ENCODE results near the gene IGFBP6.

Gene IGFBP6

GRCh38 chr12:53059434-53060063, 37.9 kb upstream of the IGFBP6 start:
- no peak for DNase-seq (ENCODE audit: low read depth)

DNA sequence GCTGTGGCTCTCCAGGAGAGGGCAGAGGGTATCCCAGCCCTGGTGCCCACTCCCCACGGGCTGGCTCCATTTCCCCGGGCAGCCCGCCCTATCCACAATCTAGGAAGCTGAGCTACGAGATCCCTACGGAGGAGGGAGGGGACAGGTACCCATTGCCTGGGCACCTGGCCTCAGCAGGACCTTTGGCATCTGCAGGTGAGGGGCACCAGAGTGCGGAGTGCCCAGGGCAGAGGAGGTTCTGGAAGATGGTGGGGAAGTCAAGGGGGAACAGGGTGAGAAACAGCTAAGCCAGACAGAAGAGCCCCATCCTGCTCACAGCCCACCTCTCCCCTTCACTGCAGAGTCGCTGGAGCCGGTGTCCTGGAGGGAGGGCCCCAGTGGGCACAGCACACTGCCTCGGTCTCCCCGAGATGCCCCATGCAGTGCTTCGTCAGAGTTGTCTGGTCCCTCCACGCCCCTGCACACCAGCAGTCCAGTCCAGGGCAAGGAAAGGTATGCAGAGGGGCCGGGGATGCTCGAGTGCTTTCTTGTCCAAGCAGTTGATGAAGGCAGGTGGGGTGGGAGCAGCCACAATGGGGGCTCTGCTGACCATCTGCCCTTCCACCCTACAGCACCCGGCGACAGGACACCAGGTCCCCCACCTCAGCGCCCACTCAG, 37.3 kb upstream of the IGFBP6 start:
- no peak for DNase-seq (ENCODE audit: low read depth)

GRCh38 chr12:53060721-53061276, 36.7 kb upstream of the IGFBP6 start:
- no peak for DNase-seq (ENCODE audit: low read depth)

DNA sequence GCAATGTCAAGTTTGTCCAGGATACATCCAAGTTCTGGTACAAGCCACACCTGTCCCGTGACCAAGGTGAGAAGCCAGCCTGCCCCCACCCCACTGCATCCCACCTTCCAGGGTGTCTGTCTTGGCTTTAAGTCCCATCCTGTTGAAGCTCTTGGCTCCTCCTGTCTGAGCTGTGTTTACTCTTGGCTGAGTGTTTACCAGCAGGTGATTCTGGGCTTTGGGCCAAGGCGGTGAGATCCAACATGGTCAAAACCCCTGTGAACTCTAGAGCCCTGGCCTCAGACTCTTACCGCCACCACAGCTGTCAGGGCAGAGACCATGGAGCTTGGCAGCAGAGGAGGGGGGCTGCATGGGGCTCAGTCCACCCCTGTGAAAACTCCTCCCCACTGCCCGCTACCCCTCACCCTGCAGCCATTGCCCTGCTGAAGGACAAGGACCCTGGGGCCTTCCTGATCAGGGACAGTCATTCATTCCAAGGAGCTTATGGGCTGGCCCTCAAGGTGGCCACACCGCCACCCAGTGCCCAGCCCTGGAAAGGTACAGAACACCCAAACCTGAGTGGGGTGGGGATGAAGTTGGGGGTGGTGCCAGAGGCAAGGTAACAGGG, 36.0 kb upstream of the IGFBP6 start:
- DNase-seq (ENCODE audit: low read depth), result no peak

- DNase-seq (ENCODE audit: low read depth), result no peak
These were observed 35.2 kb upstream of the IGFBP6 start for GRCh38 chr12:53062011-53062961.

DNA sequence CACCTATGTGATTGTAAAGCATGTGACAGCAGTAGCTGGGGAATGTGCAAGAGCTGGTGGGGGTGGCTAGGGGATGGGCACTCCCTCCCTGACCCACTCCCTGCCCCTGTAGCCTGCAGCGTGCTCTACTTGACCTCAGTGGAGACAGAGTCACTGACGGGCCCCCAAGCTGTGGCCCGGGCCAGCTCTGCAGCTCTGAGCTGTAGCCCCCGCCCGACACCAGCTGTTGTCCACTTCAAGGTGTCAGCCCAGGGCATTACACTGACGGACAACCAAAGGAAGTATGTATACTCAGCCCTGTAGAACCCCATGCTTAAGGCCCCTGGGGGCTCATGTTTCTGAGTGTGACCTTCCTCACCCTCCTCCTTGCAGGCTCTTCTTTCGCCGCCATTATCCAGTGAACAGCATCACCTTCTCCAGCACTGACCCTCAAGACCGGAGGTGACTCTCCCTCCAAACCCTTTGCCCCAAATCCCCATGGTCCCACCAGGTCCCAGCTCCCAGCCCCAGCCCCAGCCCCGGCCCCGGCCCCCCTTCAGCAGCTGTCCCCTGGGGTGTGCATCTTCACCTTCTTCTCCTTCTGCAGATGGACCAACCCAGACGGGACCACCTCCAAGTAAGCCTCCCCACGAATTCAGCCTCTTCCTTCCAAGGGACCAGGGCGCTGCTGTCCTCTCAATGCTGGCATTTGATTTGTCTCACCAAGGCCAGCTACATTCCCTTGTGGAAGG, 34.3 kb upstream of the IGFBP6 start:
- DNase-seq (ENCODE audit: low read depth), result no peak

DNA sequence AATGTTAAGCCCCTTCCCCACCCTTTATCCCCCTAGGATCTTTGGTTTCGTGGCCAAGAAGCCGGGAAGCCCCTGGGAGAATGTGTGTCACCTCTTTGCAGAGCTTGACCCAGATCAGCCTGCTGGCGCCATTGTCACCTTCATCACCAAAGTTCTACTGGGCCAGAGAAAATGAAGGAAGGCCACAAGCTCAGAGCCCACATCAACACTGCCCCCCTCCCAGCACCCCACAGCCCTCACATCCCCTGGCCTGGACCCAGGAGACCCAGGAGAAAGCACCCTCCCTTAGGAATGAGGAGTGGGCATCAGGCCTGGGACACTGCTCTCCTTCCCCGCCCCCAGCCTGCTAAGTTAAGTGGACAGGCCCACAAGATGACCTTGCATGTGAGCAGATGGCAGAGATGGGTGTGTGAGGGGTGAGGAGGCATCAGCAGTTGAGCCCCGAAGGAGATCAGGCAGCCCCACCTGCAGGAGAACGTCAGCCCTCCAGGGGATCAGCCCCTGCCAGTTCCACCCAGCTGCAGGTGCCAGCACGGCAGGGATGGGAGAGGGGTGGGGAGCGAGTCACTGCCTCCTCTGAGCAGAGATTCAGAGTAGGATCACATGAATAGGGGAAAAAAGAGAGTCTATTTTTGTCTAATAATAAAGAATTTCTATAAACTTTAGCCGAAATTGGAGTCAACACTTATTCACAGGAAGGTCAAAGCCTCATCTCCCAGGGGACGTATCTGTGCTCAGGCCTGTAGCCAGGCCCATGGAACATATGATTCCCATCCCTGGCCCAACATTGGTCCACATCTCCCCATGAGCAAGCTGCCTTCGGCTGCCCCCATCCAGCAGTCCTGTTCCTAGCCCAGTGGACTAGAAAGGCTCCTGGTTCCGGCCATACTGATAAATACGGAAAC, 33.5 kb upstream of the IGFBP6 start:
- no peak for DNase-seq (ENCODE audit: low read depth)

GRCh38 chr12:53064613-53065436, 32.6 kb upstream of the IGFBP6 start:
- no peak for DNase-seq (ENCODE audit: low read depth)

DNA sequence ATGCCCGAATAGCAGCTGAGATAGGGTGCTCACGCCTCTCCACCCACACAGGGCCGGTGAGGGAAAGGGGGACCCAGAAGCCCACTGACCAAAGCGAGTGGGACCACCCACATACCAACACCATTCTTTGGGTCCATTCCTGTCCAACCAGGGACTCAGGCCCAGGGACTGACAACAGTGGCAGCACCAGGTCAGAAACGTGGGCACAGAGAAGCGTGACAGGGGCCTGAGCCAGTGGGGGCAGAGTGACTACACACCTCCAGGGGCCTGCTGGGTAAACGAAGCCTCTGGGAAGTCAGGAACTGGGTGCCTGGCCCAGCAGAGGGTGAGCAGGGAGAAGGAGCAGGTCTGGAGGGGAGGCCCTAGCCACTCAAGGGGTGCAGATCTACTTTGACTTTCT, 32.0 kb upstream of the IGFBP6 start:
- DNase-seq (ENCODE audit: low read depth), result no peak

- DNase-seq (ENCODE audit: low read depth), result no peak
These were observed 31.2 kb upstream of the IGFBP6 start for GRCh38 chr12:53065975-53066931.

DNA sequence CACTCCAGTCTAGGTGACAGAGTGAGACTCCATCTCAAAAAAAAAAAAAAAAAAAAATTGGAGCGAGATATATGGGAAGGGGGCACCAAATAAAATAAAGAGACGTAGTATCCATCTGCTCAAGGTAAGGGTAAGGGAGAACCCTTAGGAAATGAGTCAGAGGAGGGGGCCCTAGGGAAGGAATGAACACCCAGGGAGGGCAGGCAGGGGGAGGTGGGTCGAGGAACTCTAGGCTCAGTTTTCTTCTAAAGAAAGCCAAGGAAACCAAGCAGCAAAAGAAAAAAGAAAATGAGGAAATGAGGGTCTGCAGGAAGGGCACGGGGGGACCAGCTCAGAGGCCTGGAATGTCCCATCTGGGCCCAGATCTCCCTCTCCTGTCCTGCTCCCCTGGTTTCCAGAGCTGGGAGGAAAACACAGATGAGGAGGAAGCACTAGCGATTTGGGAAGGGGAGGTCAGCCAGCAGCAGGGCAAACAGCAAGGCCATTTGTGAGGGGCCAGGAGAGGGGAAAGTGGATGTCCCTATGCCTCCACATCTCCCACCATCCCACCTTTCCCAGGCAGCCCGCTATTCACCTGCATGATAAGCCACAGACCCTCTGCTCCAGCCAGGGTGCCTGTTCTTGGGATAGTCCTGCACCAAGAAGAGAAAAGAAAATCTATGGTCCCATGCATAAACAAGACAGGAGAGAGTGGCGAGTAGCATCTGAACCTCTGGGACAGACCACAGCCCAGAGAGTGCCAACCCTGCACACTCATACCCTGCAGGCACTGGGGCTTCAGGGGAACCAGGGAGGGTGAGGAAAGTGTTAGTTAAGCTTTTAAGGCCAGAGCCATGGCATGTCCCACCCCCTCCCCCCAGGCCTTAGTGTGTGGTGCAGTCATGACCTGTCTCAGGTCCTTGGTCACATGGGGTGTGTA, 30.1 kb upstream of the IGFBP6 start:
- DNase-seq (ENCODE audit: low read depth), result no peak

GRCh38 chr12:53067993-53068770, 29.3 kb upstream of the IGFBP6 start:
- DNase-seq (ENCODE audit: low read depth), result no peak

- DNase-seq (ENCODE audit: low read depth), result no peak
These were observed 28.5 kb upstream of the IGFBP6 start for GRCh38 chr12:53068811-53069585.

DNA sequence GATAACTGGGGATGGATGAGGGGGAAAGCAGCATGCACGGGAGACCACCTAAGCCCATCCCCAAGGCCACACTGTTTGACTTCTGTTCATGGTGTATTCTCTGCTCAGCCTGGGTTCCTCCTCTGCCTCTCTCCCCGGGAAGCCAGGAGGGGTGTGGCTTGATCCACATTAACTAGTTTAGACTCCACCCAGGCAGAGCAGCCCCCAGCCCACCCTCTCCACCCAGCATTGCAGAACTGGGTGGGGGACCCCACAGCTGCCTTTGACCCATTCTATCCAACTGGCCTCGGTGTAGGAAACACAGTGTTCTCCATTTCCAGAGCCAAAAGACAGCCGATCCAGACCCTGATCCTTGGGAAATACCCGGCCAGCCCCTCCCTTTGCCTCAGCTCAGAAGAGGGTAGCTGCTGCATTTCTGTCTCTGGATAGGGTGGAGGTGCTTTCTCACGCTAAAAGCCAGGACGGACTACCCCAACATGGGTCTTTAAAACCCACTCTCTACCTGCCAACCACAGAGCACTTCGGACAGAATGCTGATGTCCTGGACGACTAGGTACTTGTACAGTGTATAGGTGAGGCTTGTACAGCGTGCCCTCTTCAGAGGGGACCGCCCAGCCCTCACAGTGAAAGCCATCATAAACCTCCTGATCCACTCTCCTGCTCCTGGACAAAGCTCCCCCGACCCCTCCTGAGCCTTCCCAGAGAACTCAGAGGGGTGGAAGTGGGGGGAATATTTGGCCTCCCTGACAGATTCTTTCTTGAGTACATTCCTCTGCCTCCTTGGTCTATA, 27.7 kb upstream of the IGFBP6 start:
- DNase-seq (ENCODE audit: low read depth), result no peak
